Measurements from ENCODE around the gene DENND6B. TPM values are rescaled to one million over a fixed set of nuclear protein-coding genes. Genes with fewer than 3 reads are reported as not detected.

Gene DENND6B
- total RNA-seq, 3 donors from 2014 or later (not counting 1 experiment from before 2014, with no cell fraction given), result 3.1 to 5.0 (median 4.5) TPM

DNA sequence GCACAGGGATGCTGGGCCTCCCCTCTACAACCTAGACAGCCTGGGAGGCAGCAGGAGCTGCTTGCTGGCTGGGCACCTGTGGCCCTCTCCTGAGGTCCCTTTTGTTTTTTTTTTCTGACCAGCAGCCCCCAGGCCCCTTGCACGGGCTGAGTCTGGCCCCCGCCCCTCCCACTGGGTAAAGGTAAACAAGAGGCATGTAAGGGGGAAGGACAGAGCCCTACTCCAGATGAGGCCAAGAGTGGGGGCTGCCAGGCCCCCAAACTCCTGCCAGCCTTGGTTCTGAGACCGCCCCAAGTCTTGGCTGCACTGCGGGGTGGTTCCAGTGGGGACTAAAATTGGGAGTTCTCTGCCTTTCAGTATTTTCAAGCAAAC is 28.6 kb downstream of the DENND6B start:
- WGBS (ENCODE audit: insufficient coverage), result 83% methylated on average over 4 of the region's 4 CpGs
- Mint-ChIP-seq H3K9me3 (no peaks in the 10 kb centered on the region), H3K4me3 (no peak overlapping the region), H3K4me1 (no peaks in the 10 kb centered on the region), H3K27me3 (ENCODE audit: low read depth in 2 of 2) (peaks cover 0 to 9% of the 10 kb centered on the region in 2 donors), H3K27ac (no peak overlapping the region), H3K36me3 (no peaks in the 10 kb centered on the region)
- ATAC-seq (no peak), DNase-seq (no peak)
- Histone ChIP-seq H3K4me3 (ENCODE audit: low read length) (no peak overlapping the region), H3K27ac (ENCODE audit: low read length) (no peak overlapping the region), H3K4me1 (ENCODE audit: control insufficient read depth, insufficient read depth, low read length) (peaks cover 36% of the 10 kb centered on the region), H3K27me3 (ENCODE audit: control insufficient read depth, insufficient read depth, low read length) (no peaks in the 10 kb centered on the region), H3K9me3 (ENCODE audit: control insufficient read depth, insufficient read depth, low read length) (no peaks in the 10 kb centered on the region), H3K36me3 (ENCODE audit: control insufficient read depth, insufficient read depth, low read length) (no peaks in the 10 kb centered on the region)
- TF ChIP-seq, protein P1, sequence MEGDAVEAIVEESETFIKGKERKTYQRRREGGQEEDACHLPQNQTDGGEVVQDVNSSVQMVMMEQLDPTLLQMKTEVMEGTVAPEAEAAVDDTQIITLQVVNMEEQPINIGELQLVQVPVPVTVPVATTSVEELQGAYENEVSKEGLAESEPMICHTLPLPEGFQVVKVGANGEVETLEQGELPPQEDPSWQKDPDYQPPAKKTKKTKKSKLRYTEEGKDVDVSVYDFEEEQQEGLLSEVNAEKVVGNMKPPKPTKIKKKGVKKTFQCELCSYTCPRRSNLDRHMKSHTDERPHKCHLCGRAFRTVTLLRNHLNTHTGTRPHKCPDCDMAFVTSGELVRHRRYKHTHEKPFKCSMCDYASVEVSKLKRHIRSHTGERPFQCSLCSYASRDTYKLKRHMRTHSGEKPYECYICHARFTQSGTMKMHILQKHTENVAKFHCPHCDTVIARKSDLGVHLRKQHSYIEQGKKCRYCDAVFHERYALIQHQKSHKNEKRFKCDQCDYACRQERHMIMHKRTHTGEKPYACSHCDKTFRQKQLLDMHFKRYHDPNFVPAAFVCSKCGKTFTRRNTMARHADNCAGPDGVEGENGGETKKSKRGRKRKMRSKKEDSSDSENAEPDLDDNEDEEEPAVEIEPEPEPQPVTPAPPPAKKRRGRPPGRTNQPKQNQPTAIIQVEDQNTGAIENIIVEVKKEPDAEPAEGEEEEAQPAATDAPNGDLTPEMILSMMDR (IDR thresholded peaks at IDR 0.05), result no peak
- intact Hi-C loops (cut with micrococcal nuclease), result no loop called here

DNA sequence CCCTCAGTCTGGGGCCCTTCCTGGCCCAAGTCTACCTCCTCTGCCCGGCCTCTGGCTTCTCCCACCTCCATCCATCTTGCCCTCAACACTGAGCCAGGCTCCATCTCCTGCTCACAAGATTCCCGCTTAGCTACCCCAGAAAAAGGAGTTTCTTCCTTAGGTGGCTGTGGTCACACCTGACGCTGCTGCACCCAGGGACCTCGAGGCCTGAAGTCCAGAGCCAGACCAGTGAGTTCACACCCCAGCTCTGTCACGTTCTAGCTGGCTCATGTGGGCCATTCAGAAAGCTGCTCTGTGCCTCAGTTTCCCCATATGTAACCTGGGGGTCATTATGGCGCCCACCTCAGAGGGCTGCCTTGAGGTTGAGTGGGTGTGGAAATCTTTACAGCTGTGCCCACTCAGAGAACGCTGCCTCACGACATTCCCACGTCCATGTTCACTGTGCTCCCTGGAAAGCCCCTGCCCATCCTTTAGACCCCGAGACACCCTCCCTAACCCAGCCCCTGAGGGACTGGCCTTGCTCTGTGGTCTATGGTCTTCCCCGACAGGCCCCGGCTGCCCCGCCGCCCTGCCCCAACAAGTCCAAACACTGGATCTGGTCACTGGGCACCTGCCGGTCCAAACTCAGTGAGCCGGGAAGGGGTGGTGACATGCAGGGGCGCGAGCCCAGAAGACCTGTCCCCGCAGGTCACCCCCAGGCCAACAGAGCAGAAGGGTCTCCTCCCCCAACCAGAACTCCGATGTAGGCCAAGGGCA is 29.1 kb downstream of the DENND6B start:
- no peak overlapping the region for H3K27ac Mint-ChIP-seq
- ATAC-seq (no peak), DNase-seq (no peak)
- TF ChIP-seq, protein P1 (IDR thresholded peaks at IDR 0.05), result no peak
- H3K27ac ChIP-seq (ENCODE audit: low read length), result no peak overlapping the region
- no peaks in the 10 kb centered on the region for H3K27me3 ChIP-seq (ENCODE audit: control insufficient read depth, insufficient read depth, low read length)
- 90% methylated on average over 20 of the region's 20 CpGs for WGBS (ENCODE audit: insufficient coverage)
- no peaks in the 10 kb centered on the region for H3K36me3 Mint-ChIP-seq
- peaks cover 34% of the 10 kb centered on the region for H3K4me1 ChIP-seq (ENCODE audit: control insufficient read depth, insufficient read depth, low read length)
- no peak overlapping the region for H3K4me3 Mint-ChIP-seq
- H3K4me3 ChIP-seq (ENCODE audit: low read length), result no peak overlapping the region
- H3K27me3 Mint-ChIP-seq (ENCODE audit: low read depth in 2 of 2), result peaks cover 3 to 13% of the 10 kb centered on the region in 2 donors
- no peaks in the 10 kb centered on the region for H3K9me3 ChIP-seq (ENCODE audit: control insufficient read depth, insufficient read depth, low read length)
- intact Hi-C loops (cut with micrococcal nuclease), result no loop called here
- no peaks in the 10 kb centered on the region for H3K9me3 Mint-ChIP-seq
- H3K36me3 ChIP-seq (ENCODE audit: control insufficient read depth, insufficient read depth, low read length), result no peaks in the 10 kb centered on the region
- peaks cover 0 to 2% of the 10 kb centered on the region in 2 donors for H3K4me1 Mint-ChIP-seq

DNA sequence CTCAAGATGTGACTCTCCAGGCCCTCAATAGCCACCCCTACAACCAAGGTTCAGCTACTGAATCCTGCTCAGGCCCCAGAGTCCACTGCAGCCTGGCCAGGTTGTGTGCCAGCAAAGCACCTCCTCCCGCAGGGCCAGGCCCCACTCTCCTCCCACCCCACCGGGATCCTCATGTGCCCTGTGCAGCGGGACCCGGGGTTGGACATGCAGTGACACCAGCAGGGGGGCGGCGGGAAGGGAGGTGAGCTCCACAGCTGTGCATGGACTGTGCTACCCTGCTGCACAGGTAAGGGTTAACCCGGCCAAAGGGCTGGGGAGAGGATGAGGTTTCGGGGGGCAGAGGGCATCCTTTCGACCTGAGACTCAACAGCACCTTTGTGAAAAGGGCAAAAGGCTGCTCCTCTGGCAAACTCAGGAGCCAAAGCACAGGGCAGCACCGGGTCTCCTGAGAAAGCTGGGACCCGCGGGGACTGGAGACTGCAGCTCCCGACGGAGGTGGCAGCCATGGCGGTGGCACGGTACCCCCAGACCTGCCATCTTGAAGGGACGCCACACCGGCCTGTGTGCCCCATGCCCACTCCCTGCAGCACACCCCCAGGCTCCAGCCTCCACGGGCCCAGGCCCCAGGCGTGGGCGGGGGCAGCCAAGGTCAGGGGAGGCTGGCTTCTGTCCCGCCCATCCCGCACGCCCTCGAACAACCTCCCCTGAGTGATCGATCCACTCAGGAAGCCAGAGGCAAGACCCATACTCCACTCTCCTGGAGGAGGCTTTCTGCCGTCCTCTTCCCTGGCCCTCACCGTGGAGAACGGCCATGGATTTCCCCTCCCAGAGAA is 29.9 kb downstream of the DENND6B start:
- Mint-ChIP-seq H3K4me1 (peaks cover 0 to 5% of the 10 kb centered on the region in 2 donors), H3K27ac (no peak overlapping the region), H3K9me3 (no peaks in the 10 kb centered on the region), H3K27me3 (ENCODE audit: low read depth in 2 of 2) (peaks cover 9 to 17% of the 10 kb centered on the region in 2 donors), H3K4me3 (no peak overlapping the region), H3K36me3 (no peaks in the 10 kb centered on the region)
- H3K9me3 ChIP-seq (ENCODE audit: control insufficient read depth, insufficient read depth, low read length), result no peaks in the 10 kb centered on the region
- no peak overlapping the region for H3K4me3 ChIP-seq (ENCODE audit: low read length)
- peaks cover 32% of the 10 kb centered on the region for H3K4me1 ChIP-seq (ENCODE audit: control insufficient read depth, insufficient read depth, low read length)
- no peaks in the 10 kb centered on the region for H3K36me3 ChIP-seq (ENCODE audit: control insufficient read depth, insufficient read depth, low read length)
- no peak for ATAC-seq
- no peak overlapping the region for H3K27ac ChIP-seq (ENCODE audit: low read length)
- 91% methylated on average over 29 of the region's 29 CpGs for WGBS (ENCODE audit: insufficient coverage)
- TF ChIP-seq, protein P1 (IDR thresholded peaks at IDR 0.05), result no peak
- H3K27me3 ChIP-seq (ENCODE audit: control insufficient read depth, insufficient read depth, low read length), result no peaks in the 10 kb centered on the region
- intact Hi-C loops (cut with micrococcal nuclease), result no loop called here
- DNase-seq, result no peak

All from natural killer cell (primary cell).